ENCODE data around the gene PLEKHG4B. TPM values are rescaled to one million over a fixed set of nuclear protein-coding genes. Genes with fewer than 3 reads are reported as not detected.
"Not testable (repeated sequence)": the region's sequence is repeated elsewhere in the genome, so short reads cannot be mapped to it uniquely, and the experiment has no call there.

PLEKHG4B gene
- total RNA-seq, 1 donor from 2014 or later: 5.4 TPM

DNA sequence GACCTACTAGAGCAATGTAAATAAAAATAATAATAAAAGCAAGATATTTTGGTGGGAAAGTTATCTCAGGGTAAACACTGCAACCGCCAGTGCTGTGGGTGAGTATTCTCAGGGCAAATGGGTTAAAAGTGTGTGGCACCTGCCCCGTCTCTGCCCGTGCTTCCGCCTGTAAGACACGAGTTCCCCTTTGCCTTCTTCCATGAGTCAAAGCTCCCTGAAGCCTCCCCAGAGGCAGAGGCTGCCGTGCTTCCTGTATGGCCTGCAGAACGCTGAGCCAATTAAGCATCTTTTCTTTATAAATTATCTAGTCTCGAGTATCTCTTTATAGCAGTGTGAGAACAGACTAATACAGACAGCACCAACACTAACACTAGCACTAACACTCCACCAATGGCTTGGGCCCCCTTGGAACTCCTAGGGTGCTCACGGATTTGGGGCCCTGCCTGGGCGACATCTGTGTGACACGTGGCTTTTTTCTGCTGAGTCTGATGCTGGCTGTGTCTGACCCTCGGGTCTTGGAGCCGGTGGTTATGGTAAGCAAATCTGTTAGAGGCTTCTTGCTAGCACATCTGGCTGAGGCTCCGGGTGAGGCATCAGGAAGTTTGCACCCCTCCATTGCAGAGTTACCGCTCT, 10.6 kb downstream of the PLEKHG4B start:
- Histone ChIP-seq H3K36me3 (ENCODE audit: control insufficient read depth, insufficient read depth, low read length) (no peaks in the 10 kb centered on the region), H3K4me3 (ENCODE audit: low read depth, low read length) (no peak overlapping the region), H3K27me3 (ENCODE audit: control insufficient read depth, insufficient read depth, low read length) (peaks cover 2% of the 10 kb centered on the region)
- TF ChIP-seq, protein P1, sequence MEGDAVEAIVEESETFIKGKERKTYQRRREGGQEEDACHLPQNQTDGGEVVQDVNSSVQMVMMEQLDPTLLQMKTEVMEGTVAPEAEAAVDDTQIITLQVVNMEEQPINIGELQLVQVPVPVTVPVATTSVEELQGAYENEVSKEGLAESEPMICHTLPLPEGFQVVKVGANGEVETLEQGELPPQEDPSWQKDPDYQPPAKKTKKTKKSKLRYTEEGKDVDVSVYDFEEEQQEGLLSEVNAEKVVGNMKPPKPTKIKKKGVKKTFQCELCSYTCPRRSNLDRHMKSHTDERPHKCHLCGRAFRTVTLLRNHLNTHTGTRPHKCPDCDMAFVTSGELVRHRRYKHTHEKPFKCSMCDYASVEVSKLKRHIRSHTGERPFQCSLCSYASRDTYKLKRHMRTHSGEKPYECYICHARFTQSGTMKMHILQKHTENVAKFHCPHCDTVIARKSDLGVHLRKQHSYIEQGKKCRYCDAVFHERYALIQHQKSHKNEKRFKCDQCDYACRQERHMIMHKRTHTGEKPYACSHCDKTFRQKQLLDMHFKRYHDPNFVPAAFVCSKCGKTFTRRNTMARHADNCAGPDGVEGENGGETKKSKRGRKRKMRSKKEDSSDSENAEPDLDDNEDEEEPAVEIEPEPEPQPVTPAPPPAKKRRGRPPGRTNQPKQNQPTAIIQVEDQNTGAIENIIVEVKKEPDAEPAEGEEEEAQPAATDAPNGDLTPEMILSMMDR (IDR thresholded peaks at IDR 0.05; ENCODE audit: insufficient read depth, low read length, poor library complexity, severe bottlenecking): no peak
- no peak for DNase-seq (ENCODE audit: low read depth)

DNA sequence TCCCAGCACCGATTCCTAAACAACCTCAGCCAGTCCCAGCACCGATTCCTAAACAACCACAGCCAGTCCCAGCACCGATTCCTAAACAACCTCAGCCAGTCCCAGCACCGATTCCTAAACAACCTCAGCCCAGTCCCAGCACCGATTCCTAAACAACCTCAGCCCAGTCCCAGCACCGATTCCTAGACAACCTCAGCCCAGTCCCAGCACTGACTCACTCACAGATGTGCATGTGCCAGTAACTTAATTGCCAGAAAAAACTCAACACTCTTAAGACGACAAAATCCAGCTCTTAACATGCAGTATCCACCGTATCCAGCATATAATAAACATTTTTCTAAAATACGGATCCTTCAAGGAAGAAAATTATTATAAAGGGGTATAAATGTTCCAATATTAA, 12.1 kb downstream of the PLEKHG4B start:
- not testable (repeated sequence) for H3K36me3 ChIP-seq (ENCODE audit: control insufficient read depth, insufficient read depth, low read length); DNase-seq (ENCODE audit: low read depth); H3K27me3 ChIP-seq (ENCODE audit: control insufficient read depth, insufficient read depth, low read length); H3K4me3 ChIP-seq (ENCODE audit: low read depth, low read length)

DNA sequence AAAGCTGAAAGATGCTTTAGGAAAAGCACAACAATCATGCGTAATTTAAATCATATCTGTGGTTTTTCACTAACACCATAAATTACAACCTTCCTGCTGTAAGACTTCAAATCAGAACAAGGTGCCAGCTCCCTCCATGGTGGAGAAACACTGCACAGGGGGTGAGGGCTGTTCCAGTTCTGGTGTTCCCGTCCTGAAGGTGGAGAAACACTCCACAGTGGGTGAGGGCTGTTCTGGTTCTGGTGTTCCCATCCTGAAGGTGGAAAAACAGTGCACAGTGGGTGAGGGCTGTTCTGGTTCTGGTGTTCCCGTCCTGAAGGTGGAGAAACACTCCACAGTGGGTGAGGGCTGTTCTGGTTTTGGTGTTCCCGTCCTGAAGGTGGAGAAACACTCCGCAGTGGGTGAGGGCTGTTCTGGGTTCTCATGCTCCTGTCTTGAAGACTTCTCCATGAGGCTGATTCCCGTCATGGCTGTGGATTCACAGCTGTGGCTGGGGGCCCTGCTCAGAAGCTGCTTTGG, 12.9 kb downstream of the PLEKHG4B start:
- peaks cover 3% of the 10 kb centered on the region for H3K27me3 ChIP-seq (ENCODE audit: control insufficient read depth, insufficient read depth, low read length)
- TF ChIP-seq, protein P1 (IDR thresholded peaks at IDR 0.05; ENCODE audit: insufficient read depth, low read length, poor library complexity, severe bottlenecking): no peak
- DNase-seq (ENCODE audit: low read depth): no peak

DNA sequence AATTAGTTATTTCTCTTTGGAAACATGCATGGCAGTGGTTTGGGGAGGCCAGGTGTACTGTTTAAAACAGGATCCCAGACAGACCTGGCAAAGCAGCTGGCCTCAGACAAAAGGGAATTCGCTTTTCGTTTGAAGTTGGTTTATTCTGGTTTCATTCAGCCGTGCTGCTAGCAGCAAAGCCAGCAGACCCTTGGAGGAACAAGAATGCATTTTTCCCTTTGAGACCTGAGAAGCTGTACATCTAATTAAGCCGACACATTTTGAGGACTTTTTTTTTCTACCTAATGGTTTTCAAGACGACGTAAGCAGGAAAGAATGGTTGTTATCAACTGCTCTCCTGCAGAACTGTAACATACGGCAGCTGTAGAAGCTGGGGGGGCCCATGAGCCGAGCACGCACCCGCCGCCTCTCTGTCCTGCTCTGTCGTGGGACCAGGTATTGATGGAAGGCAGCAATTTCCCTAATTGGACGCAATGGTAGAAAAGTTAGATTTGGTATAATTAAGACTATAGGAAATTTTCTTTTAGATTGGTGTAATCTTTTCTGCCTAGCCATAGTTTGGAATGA, 13.6 kb downstream of the PLEKHG4B start:
- DNase-seq (ENCODE audit: low read depth): no peak
- TF ChIP-seq, protein P1 (IDR thresholded peaks at IDR 0.05; ENCODE audit: insufficient read depth, low read length, poor library complexity, severe bottlenecking): no peak
- Histone ChIP-seq H3K27me3 (ENCODE audit: control insufficient read depth, insufficient read depth, low read length) (peaks cover 3% of the 10 kb centered on the region), H3K36me3 (ENCODE audit: control insufficient read depth, insufficient read depth, low read length) (no peaks in the 10 kb centered on the region), H3K4me3 (ENCODE audit: low read depth, low read length) (no peak overlapping the region)

More for the DNA sequence above, 12.9 kb downstream of the PLEKHG4B start:
- Histone ChIP-seq H3K36me3 (ENCODE audit: control insufficient read depth, insufficient read depth, low read length) (no peaks in the 10 kb centered on the region), H3K4me3 (ENCODE audit: low read depth, low read length) (no peak overlapping the region)

DNA sequence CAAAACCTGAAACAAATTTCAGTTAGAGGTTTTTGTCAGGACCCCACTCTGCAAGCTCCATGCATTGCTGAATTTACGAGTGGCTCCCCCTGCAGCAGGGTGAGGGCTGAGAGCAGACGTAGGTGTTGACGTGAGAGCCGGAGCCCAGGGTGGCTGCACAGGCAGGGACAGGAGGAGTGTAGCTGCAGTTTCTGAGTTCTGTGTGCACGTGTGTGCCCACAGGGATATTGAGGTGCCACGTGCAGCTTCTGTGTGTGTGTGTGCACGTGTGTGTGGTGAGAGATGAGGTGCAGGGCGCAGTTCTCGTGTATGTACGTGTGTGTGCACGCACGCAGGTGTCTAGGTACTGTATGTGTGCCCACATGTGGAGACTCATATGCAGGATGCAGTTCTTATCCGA, 14.6 kb downstream of the PLEKHG4B start:
- H3K27me3 ChIP-seq (ENCODE audit: control insufficient read depth, insufficient read depth, low read length): peaks cover 3% of the 10 kb centered on the region
- H3K4me3 ChIP-seq (ENCODE audit: low read depth, low read length): no peak overlapping the region
- TF ChIP-seq, protein P1 (IDR thresholded peaks at IDR 0.05; ENCODE audit: insufficient read depth, low read length, poor library complexity, severe bottlenecking): no peak
- no peaks in the 10 kb centered on the region for H3K36me3 ChIP-seq (ENCODE audit: control insufficient read depth, insufficient read depth, low read length)
- no peak for DNase-seq (ENCODE audit: low read depth)

DNA sequence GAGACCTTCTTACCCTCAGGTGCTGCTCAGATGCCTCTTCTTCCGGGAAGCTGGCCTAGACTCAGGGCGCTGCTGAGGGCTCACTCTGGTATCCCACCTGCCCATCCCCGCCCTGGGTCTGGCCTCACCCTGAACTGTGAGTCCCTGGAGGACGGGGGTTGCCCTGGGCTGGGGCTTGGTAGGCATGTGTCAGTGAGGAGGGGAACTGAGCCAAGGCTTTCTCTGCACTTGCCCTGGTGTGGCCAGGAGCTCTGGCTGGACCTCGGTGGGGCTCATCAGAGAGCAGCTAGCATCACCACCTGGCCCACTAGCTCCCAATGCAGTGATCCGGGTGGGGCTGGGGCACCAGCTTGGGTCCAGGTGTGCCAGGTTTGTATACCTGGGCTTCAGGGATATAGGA, 15.6 kb downstream of the PLEKHG4B start:
- Histone ChIP-seq H3K27me3 (ENCODE audit: control insufficient read depth, insufficient read depth, low read length) (peaks cover 3% of the 10 kb centered on the region), H3K36me3 (ENCODE audit: control insufficient read depth, insufficient read depth, low read length) (no peaks in the 10 kb centered on the region), H3K4me3 (ENCODE audit: low read depth, low read length) (no peak overlapping the region)
- DNase-seq (ENCODE audit: low read depth): no peak
- TF ChIP-seq, protein P1 (IDR thresholded peaks at IDR 0.05; ENCODE audit: insufficient read depth, low read length, poor library complexity, severe bottlenecking): no peak
